GM10248 (cell line): ENCODE data around the gene BRINP2.

Experiments used
- CTCF ChIA-PET: fragments of 300-600 bp; sonication (Branson Sonifier 250); formaldehyde crosslinking; extraction: SDS; loops from one replicate; lab custom pipeline; 2021; ENCODE audit warnings: antibody characterized with exemption; lab: Yijun Ruan, JAX
- POLR2A ChIA-PET: fragments of 350-650 bp; sonication (Branson Sonifier 250); formaldehyde crosslinking; extraction: SDS; loops from one replicate; lab custom pipeline; 2020; ENCODE audit warnings: antibody characterized with exemption; lab: Yijun Ruan, JAX
- DNase-seq: peaks from one replicate; pipeline ENCODE4 v3.0.0; 2012; ENCODE audit errors: extremely low spot score
- TF ChIP-seq, protein P1 (sequence below): IDR thresholded peaks from 2 replicates; pipeline ENCODE4 v1.5.1; 2012; ENCODE audit warnings: mild to moderate bottlenecking, low read depth; ENCODE audit errors: extremely low read depth, missing control alignments, control extremely low read depth

The BRINP2 gene

DNA sequence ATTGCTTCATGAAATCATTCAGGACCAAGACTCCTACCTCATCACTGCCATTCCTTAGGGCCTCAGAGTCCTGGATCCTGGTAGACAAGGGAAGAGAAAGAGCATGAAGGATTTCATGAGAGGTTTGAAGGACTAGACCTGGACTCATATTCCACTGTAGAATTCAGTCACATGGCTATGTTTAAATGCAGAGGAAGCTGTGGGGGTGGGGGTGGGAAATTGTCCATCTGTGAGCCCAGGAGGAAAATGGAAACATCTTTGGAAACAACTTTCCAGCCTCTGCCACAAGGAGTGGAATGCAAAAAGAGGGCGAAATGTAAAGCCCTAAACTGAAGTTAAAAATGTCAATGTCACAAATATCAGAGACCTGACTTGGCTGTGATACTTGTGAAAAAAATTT, 73.0 kb downstream of the BRINP2 start:
- POLR2A ChIA-PET: no interaction called here
- DNase-seq: no peak
- CTCF ChIA-PET: no interaction called here
- TF ChIP-seq, protein P1, sequence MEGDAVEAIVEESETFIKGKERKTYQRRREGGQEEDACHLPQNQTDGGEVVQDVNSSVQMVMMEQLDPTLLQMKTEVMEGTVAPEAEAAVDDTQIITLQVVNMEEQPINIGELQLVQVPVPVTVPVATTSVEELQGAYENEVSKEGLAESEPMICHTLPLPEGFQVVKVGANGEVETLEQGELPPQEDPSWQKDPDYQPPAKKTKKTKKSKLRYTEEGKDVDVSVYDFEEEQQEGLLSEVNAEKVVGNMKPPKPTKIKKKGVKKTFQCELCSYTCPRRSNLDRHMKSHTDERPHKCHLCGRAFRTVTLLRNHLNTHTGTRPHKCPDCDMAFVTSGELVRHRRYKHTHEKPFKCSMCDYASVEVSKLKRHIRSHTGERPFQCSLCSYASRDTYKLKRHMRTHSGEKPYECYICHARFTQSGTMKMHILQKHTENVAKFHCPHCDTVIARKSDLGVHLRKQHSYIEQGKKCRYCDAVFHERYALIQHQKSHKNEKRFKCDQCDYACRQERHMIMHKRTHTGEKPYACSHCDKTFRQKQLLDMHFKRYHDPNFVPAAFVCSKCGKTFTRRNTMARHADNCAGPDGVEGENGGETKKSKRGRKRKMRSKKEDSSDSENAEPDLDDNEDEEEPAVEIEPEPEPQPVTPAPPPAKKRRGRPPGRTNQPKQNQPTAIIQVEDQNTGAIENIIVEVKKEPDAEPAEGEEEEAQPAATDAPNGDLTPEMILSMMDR: no peak

DNA sequence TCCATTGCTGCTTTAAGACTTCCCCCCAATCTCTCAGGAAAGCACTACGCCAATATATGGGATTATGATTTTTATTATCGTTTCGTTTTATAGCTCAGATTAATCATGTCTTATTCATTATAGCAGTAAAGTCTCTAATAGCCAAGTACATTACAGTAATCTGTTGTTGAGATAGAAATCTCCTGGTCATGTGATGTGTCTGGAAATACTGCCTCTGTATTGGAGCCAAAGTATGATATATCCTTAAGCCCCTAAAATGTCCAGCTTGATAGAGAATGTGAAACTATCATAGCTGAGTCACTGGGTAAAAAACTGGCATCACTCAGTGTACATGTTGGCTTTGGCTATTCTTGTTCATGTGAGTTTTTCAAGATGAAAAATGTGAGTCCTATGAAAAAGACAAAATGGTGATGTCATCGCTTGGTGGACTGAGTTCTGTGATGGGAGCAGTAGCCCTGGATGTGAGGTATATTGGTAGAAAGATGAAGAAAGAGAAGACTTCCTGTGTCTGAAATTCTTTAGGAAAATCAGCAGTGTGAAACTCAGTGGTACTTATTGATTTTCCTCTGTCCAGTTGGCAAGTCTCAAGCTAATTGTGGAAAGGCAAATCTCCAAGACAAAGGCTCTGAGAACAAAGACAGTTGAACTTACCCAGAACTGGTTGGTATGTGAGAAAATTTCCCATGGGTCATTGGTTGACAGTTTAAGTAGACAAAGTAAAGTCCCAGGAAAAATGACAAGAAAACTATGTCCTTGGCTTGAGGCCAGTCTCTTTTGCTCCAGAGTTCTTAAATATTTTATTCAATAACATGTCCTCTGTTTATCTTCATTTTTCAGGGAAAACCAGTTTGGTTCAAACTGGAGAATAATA, 76.2 kb downstream of the BRINP2 start:
- POLR2A ChIA-PET: no interaction called here
- no peak for DNase-seq
- CTCF ChIA-PET: interaction anchor here (1.1 to 1.5 kb wide), 4 partner anchors 8 to 27 kb away, joined by 3 to 7 read pairs (median 4); no protein-coding TSS in a partner anchor
- TF ChIP-seq, protein P1: no peak

DNA sequence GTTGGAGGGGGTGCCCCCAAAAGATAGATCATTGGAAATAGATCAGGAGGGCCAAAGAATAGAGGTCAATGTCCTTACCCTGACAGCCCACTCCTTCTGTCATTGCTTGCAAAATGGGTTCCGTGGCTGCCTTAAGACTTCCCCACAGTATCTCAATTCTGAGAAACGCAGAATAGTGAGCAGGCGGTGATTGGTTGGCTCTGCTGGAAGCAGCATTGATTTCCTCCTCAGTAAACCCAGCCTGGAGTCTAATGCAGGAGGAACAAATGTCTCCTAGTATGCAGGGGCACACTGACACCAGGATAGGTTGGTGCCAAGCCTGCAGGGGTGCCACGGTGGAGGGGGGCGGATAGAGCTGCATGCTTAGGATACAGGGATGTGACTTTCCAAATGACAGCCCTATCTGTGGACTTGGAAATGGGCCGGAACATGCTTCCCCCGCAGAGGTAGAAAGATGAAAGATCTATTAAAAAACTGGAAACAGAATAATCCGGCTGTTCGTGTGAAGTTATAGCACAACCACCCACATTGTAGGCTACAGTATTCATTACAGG, 76.9 kb downstream of the BRINP2 start:
- ChIA-PET CTCF (interaction anchor here (1.4 kb wide), 1 partner anchor 28 kb away, joined by 3 read pairs; no protein-coding TSS in a partner anchor), POLR2A (no interaction called here)
- no peak for DNase-seq
- TF ChIP-seq, protein P1: no peak

DNA sequence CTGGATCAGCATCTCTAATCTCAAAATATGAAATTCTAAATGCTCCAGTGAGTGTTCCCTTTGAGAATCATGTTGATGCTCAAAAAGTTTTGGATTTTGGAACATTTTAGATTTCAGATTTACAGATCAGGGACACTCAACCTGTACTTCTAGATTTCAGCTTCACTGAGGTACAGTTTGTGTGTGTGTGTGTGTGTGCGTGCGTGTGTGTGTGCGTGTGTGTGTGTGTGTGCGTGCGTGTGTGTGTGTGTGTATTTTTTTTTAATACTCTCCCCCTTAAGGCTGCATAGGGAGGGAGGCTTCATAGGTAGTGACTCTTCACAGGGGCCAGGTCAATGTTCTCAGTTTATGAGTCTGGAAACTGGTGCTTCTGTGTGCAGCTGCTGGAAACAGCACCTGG, 77.5 kb downstream of the BRINP2 start:
- no peak for DNase-seq
- ChIA-PET POLR2A (no interaction called here), CTCF (no interaction called here)
- TF ChIP-seq, protein P1: no peak

DNA sequence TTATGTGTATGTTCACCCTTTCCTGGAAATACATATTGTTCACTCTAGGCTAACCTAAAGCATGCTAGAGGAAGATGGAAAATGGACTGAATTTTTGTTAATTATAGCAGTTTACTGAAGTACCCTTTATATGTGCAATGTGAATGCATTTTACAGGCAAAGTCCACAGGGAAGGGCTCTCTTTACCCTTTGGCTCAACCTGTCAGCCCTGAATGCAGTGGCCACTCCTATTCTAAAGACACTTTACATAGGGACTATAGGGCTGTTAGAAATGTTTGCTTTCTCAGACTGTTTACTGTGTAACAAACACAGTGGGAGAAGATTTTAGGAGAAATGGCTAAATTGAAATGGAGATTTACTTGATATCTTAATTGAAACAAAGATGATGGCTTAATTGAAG, 78.5 kb downstream of the BRINP2 start:
- ChIA-PET POLR2A (no interaction called here), CTCF (no interaction called here)
- TF ChIP-seq, protein P1: no peak
- DNase-seq: no peak

DNA sequence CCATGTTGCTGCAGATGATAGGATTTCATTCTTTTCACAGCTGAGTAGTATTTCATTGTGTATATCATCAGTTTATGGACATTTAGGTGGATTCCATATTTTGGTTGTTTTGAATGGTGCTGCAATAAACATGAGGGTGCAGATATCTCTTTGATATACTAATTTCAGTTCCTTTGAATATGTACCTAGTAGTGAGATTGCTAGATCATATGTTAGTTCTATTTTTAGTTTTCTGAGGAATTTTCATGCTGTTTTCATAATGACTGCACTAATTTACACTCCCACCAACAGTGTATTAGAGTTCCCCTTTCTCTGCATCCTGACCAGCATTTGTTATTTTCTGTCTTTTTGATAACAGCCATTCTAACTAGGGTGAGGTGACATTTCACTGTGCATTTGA, 82.1 kb downstream of the BRINP2 start:
- TF ChIP-seq, protein P1: no peak
- no peak for DNase-seq
- POLR2A ChIA-PET: no interaction called here
- CTCF ChIA-PET: no interaction called here
